PC-9 (cell line): Measurements from ENCODE around the gene ROS1. TPM values are rescaled to one million over a fixed set of nuclear protein-coding genes. Genes with fewer than 3 reads are reported as not detected.
A peak's percentile ranks its signal among the peaks of the same experiment; 100 is the strongest.

Experiments used
- BruUV-seq: library from RNA; stranded (reverse); fragments of 400-500 nt; replicated peaks from 2 replicates; lab custom pipeline; 2021; lab: Mats Ljungman, UMichigan
- CTCF ChIA-PET: fragments of 300-600 bp; sonication (Branson Sonifier 250); formaldehyde crosslinking; loops from one replicate; lab custom pipeline; 2022; ENCODE audit warnings: antibody characterized with exemption; lab: Charles Lee
- POLR2A ChIA-PET: fragments of 300-600 bp; sonication (Branson Sonifier 250); formaldehyde crosslinking; loops from one replicate; lab custom pipeline; 2022; ENCODE audit warnings: antibody characterized with exemption; ENCODE audit not compliant: unreplicated experiment; lab: Charles Lee
- DNase-seq, 2 experiments: peaks; one replicate each; pipeline versions ENCODE4 v3.0.0 to v3.0.0-alpha.2; 2015 to 2022; ENCODE audit warnings: mixed read lengths in 1 of 2
- H2AFZ ChIP-seq: fragments of 200-600 bp; sonication (generic); 2 replicates; pipeline ENCODE4 v1.8.1; 2017; ENCODE audit warnings: antibody characterized with exemption
- H3F3A ChIP-seq: fragments of 200-600 bp; sonication (generic); 2 replicates; pipeline ENCODE4 v1.8.1; 2017; ENCODE audit warnings: antibody characterized with exemption, mild to moderate bottlenecking, low read depth; ENCODE audit not compliant: insufficient read depth
- H3K27ac ChIP-seq: fragments of 200-600 bp; sonication (generic); 2 replicates; pipeline ENCODE4 v1.6.1; 2016; ENCODE audit warnings: mixed run types
- H3K27me3 ChIP-seq: fragments of 200-600 bp; sonication (generic); 2 replicates; pipeline ENCODE4 v1.6.1; 2016; ENCODE audit warnings: low read depth, mixed run types; ENCODE audit not compliant: insufficient read depth
- H3K36me3 ChIP-seq: fragments of 200-600 bp; sonication (generic); 2 replicates; pipeline ENCODE4 v1.6.1; 2016; ENCODE audit warnings: low read depth, mixed run types
- H3K4me1 ChIP-seq: fragments of 200-600 bp; sonication (generic); replicated peaks from 2 replicates; pipeline ENCODE4 v1.6.1; 2016; ENCODE audit warnings: mixed run types; ENCODE audit not compliant: insufficient read depth
- H3K4me2 ChIP-seq: fragments of 200-600 bp; sonication (generic); 2 replicates; pipeline ENCODE4 v1.6.1; 2017; ENCODE audit warnings: mixed run types
- H3K4me3 ChIP-seq: fragments of 200-600 bp; sonication (generic); 2 replicates; pipeline ENCODE4 v1.6.1; 2016; ENCODE audit warnings: mixed run types
- H3K79me2 ChIP-seq: fragments of 200-600 bp; sonication (generic); 2 replicates; pipeline ENCODE4 v1.6.1; 2017; ENCODE audit warnings: low read depth, mixed run types
- H3K9me2 ChIP-seq: fragments of 200-600 bp; sonication (generic); 2 replicates; pipeline ENCODE4 v1.8.1; 2017; ENCODE audit warnings: mild to moderate bottlenecking; ENCODE audit not compliant: insufficient read depth
- H3K9me3 ChIP-seq: fragments of 200-600 bp; sonication (generic); 2 replicates; pipeline ENCODE4 v1.8.1; 2016; ENCODE audit warnings: low read depth; ENCODE audit not compliant: insufficient read depth
- H4K20me1 ChIP-seq: fragments of 200-600 bp; sonication (generic); 2 replicates; pipeline ENCODE4 v1.8.1; 2017; ENCODE audit not compliant: insufficient read depth
- CTCF ChIP-seq: fragments of 200-600 bp; sonication (generic); conservative IDR thresholded peaks from 2 replicates; pipeline ENCODE4 v1.6.1; 2017; ENCODE audit warnings: mixed run types, antibody characterized with exemption, mild to moderate bottlenecking, moderate library complexity
- EZH2 ChIP-seq: fragments of 200-600 bp; sonication (generic); IDR thresholded peaks from 2 replicates; pipeline ENCODE4 v1.8.0; 2017; ENCODE audit warnings: antibody characterized with exemption, low read depth
- intact Hi-C: fragments of 100-400 bp; cut with micrococcal nuclease; formaldehyde crosslinking; loops from one replicate; pipeline ENCODE4 v1.10.0; 2022; ENCODE audit not compliant: unreplicated experiment
- total RNA-seq: library from RNA; stranded (reverse); gene quantifications from 2 replicates; pipeline ENCODE4 v1.2.3, GENCODE V29; 2021

The ROS1 gene
- total RNA-seq, 1 experiment from 2014 or later: not detected

DNA sequence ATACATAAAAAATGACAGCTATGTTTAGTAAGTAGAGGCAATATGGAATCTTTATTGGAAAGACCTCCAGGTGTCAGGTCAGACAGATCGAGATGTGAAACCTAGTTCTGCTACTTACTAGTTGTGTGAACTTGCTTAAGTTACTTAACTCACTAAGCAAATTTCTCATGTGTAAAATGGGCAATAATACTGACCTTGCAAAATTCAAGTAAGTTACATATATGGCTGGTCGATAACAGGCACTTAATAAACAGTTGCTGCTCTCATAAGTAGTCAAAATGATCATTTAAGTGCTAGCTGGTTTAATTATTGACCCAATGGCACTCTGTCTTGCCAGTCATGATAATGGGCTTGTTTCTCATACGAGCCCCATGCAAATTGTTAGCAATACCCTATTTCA lies 114.4 kb downstream of the ROS1 start:
- ChIA-PET CTCF (no interaction called here), POLR2A (no interaction called here)
- no peaks in the 10 kb centered on the region for H3K79me2 ChIP-seq
- intact Hi-C loops: no loop called here
- H3K4me3 ChIP-seq: no peak overlapping the region
- no peak overlapping the region for H2AFZ ChIP-seq
- H3K27ac ChIP-seq: no peak overlapping the region
- TF ChIP-seq CTCF: no peak
- TF ChIP-seq EZH2: no peak
- no peaks in the 10 kb centered on the region for H3K36me3 ChIP-seq
- no TSS peak for BruUV-seq
- H3K9me2 ChIP-seq: no peaks in the 10 kb centered on the region
- H3K4me2 ChIP-seq: no peak overlapping the region
- H3K4me1 ChIP-seq: no peaks in the 10 kb centered on the region
- no peaks in the 10 kb centered on the region for H3F3A ChIP-seq
- H4K20me1 ChIP-seq: no peaks in the 10 kb centered on the region
- no peaks in the 10 kb centered on the region for H3K9me3 ChIP-seq
- DNase-seq: no peak
- no peaks in the 10 kb centered on the region for H3K27me3 ChIP-seq

GRCh38 chr6:117309611-117310010 lies 116.1 kb downstream of the ROS1 start:
- TF ChIP-seq CTCF: no peak
- TF ChIP-seq EZH2: no peak
- H3K4me3 ChIP-seq: no peak overlapping the region
- no peaks in the 10 kb centered on the region for H3K79me2 ChIP-seq
- no peaks in the 10 kb centered on the region for H3F3A ChIP-seq
- H2AFZ ChIP-seq: 0 out of 2 replicates have a peak overlapping the region, but pooled peaks have one; percentile 3
- H3K4me2 ChIP-seq: no peak overlapping the region
- H3K4me1 ChIP-seq: no peaks in the 10 kb centered on the region
- no peaks in the 10 kb centered on the region for H3K36me3 ChIP-seq
- POLR2A ChIA-PET: no interaction called here
- H3K27ac ChIP-seq: no peak overlapping the region
- no peaks in the 10 kb centered on the region for H3K27me3 ChIP-seq
- no peaks in the 10 kb centered on the region for H3K9me2 ChIP-seq
- no TSS peak for BruUV-seq
- no peaks in the 10 kb centered on the region for H3K9me3 ChIP-seq
- CTCF ChIA-PET: no interaction called here
- DNase-seq: no peak
- intact Hi-C loops: no loop called here
- H4K20me1 ChIP-seq: no peaks in the 10 kb centered on the region

DNA sequence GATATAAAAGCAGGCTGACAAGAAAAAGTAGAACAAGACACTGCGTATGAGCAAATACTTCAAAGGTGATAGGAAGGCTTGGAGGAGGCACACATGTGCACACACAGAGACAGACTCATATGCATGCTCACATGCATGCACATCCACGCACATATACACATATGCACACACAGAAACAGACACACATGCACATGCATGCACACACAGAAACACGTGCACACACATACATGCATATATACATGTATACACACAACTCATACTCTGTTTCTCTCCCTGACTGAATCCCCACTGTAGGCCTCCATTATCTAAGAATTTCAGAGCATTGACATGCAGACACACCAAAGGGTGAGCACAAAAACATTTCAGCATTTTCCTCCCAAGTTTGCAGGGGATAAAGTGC lies 116.7 kb downstream of the ROS1 start:
- H3K27me3 ChIP-seq: no peaks in the 10 kb centered on the region
- POLR2A ChIA-PET: no interaction called here
- H3K36me3 ChIP-seq: no peaks in the 10 kb centered on the region
- H3K4me3 ChIP-seq: no peak overlapping the region
- no peak for TF ChIP-seq EZH2
- TF ChIP-seq CTCF: no peak
- intact Hi-C loops: no loop called here
- no peaks in the 10 kb centered on the region for H3K9me2 ChIP-seq
- no peaks in the 10 kb centered on the region for H3K9me3 ChIP-seq
- CTCF ChIA-PET: no interaction called here
- no peak overlapping the region for H2AFZ ChIP-seq
- no peaks in the 10 kb centered on the region for H3K79me2 ChIP-seq
- no peaks in the 10 kb centered on the region for H4K20me1 ChIP-seq
- no peaks in the 10 kb centered on the region for H3K4me1 ChIP-seq
- BruUV-seq: no TSS peak
- H3F3A ChIP-seq: no peaks in the 10 kb centered on the region
- H3K4me2 ChIP-seq: no peak overlapping the region
- no peak for DNase-seq
- H3K27ac ChIP-seq: no peak overlapping the region
